Measurements from ENCODE around the gene ZNF536.

The ZNF536 gene

GRCh38 chr19:30428844-30429243 lies 56.7 kb downstream of the ZNF536 start:
- no peak overlapping the region for H3K9ac ChIP-seq (ENCODE audit: low read length)
- no peaks in the 10 kb centered on the region for H3K36me3 ChIP-seq (ENCODE audit: control insufficient read depth, insufficient read depth, low read length, severe bottlenecking)
- no peak for DNase-seq (ENCODE audit: low read depth)
- no peaks in the 10 kb centered on the region for H3K9me3 ChIP-seq (ENCODE audit: control insufficient read depth, low read length)
- no peak overlapping the region for H3K4me3 ChIP-seq (ENCODE audit: low read length)
- no peaks in the 10 kb centered on the region for H3K4me1 ChIP-seq (ENCODE audit: control insufficient read depth, insufficient read depth, low read length)
- peaks cover 4% of the 10 kb centered on the region for H3K27me3 ChIP-seq (replicated peaks; ENCODE audit: control insufficient read depth, insufficient read depth, low read length)

GRCh38 chr19:30430206-30430734 lies 58.1 kb downstream of the ZNF536 start:
- DNase-seq (ENCODE audit: low read depth) = no peak
- no peaks in the 10 kb centered on the region for H3K4me1 ChIP-seq (ENCODE audit: control insufficient read depth, insufficient read depth, low read length)
- H3K9ac ChIP-seq (ENCODE audit: low read length) = no peak overlapping the region
- no peaks in the 10 kb centered on the region for H3K36me3 ChIP-seq (ENCODE audit: control insufficient read depth, insufficient read depth, low read length, severe bottlenecking)
- H3K27me3 ChIP-seq (replicated peaks; ENCODE audit: control insufficient read depth, insufficient read depth, low read length) = peaks cover 4% of the 10 kb centered on the region
- H3K9me3 ChIP-seq (ENCODE audit: control insufficient read depth, low read length) = no peaks in the 10 kb centered on the region
- H3K4me3 ChIP-seq (ENCODE audit: low read length) = no peak overlapping the region

GRCh38 chr19:30431591-30431990 lies 59.4 kb downstream of the ZNF536 start:
- H3K4me1 ChIP-seq (ENCODE audit: control insufficient read depth, insufficient read depth, low read length) = no peaks in the 10 kb centered on the region
- H3K27me3 ChIP-seq (replicated peaks; ENCODE audit: control insufficient read depth, insufficient read depth, low read length) = no peaks in the 10 kb centered on the region
- no peak overlapping the region for H3K9ac ChIP-seq (ENCODE audit: low read length)
- DNase-seq (ENCODE audit: low read depth) = no peak
- no peaks in the 10 kb centered on the region for H3K36me3 ChIP-seq (ENCODE audit: control insufficient read depth, insufficient read depth, low read length, severe bottlenecking)
- no peaks in the 10 kb centered on the region for H3K9me3 ChIP-seq (ENCODE audit: control insufficient read depth, low read length)
- no peak overlapping the region for H3K4me3 ChIP-seq (ENCODE audit: low read length)

GRCh38 chr19:30434797-30435594 lies 62.8 kb downstream of the ZNF536 start:
- no peaks in the 10 kb centered on the region for H3K27me3 ChIP-seq (replicated peaks; ENCODE audit: control insufficient read depth, insufficient read depth, low read length)
- DNase-seq (ENCODE audit: low read depth) = no peak
- H3K9me3 ChIP-seq (ENCODE audit: control insufficient read depth, low read length) = no peaks in the 10 kb centered on the region
- H3K36me3 ChIP-seq (ENCODE audit: control insufficient read depth, insufficient read depth, low read length, severe bottlenecking) = no peaks in the 10 kb centered on the region
- H3K4me3 ChIP-seq (ENCODE audit: low read length) = no peak overlapping the region
- H3K4me1 ChIP-seq (ENCODE audit: control insufficient read depth, insufficient read depth, low read length) = no peaks in the 10 kb centered on the region
- no peak overlapping the region for H3K9ac ChIP-seq (ENCODE audit: low read length)

- Histone ChIP-seq H3K9me3 (ENCODE audit: control insufficient read depth, low read length) (no peaks in the 10 kb centered on the region), H3K9ac (ENCODE audit: low read length) (no peak overlapping the region), H3K27me3 (replicated peaks; ENCODE audit: control insufficient read depth, insufficient read depth, low read length) (no peaks in the 10 kb centered on the region), H3K4me1 (ENCODE audit: control insufficient read depth, insufficient read depth, low read length) (no peaks in the 10 kb centered on the region), H3K36me3 (ENCODE audit: control insufficient read depth, insufficient read depth, low read length, severe bottlenecking) (no peaks in the 10 kb centered on the region), H3K4me3 (ENCODE audit: low read length) (no peak overlapping the region)
- DNase-seq (ENCODE audit: low read depth) = no peak
Observed at GRCh38 chr19:30437869-30438268, 65.7 kb downstream of the ZNF536 start.

- Histone ChIP-seq H3K9ac (ENCODE audit: low read length) (no peak overlapping the region), H3K9me3 (ENCODE audit: control insufficient read depth, low read length) (no peaks in the 10 kb centered on the region), H3K4me1 (ENCODE audit: control insufficient read depth, insufficient read depth, low read length) (no peaks in the 10 kb centered on the region), H3K4me3 (ENCODE audit: low read length) (no peak overlapping the region), H3K36me3 (ENCODE audit: control insufficient read depth, insufficient read depth, low read length, severe bottlenecking) (no peaks in the 10 kb centered on the region), H3K27me3 (replicated peaks; ENCODE audit: control insufficient read depth, insufficient read depth, low read length) (no peaks in the 10 kb centered on the region)
- no peak for DNase-seq (ENCODE audit: low read depth)
Observed at GRCh38 chr19:30439310-30439709, 67.1 kb downstream of the ZNF536 start.

- H3K9ac ChIP-seq (ENCODE audit: low read length) = no peak overlapping the region
- H3K4me3 ChIP-seq (ENCODE audit: low read length) = no peak overlapping the region
- no peak for DNase-seq (ENCODE audit: low read depth)
- no peaks in the 10 kb centered on the region for H3K9me3 ChIP-seq (ENCODE audit: control insufficient read depth, low read length)
- no peaks in the 10 kb centered on the region for H3K27me3 ChIP-seq (replicated peaks; ENCODE audit: control insufficient read depth, insufficient read depth, low read length)
- no peaks in the 10 kb centered on the region for H3K4me1 ChIP-seq (ENCODE audit: control insufficient read depth, insufficient read depth, low read length)
- H3K36me3 ChIP-seq (ENCODE audit: control insufficient read depth, insufficient read depth, low read length, severe bottlenecking) = no peaks in the 10 kb centered on the region
Observed at GRCh38 chr19:30441011-30441410, 68.8 kb downstream of the ZNF536 start.

- Histone ChIP-seq H3K27me3 (replicated peaks; ENCODE audit: control insufficient read depth, insufficient read depth, low read length) (peaks cover 3% of the 10 kb centered on the region), H3K36me3 (ENCODE audit: control insufficient read depth, insufficient read depth, low read length, severe bottlenecking) (no peaks in the 10 kb centered on the region), H3K9ac (ENCODE audit: low read length) (no peak overlapping the region), H3K4me1 (ENCODE audit: control insufficient read depth, insufficient read depth, low read length) (no peaks in the 10 kb centered on the region), H3K9me3 (ENCODE audit: control insufficient read depth, low read length) (no peaks in the 10 kb centered on the region), H3K4me3 (ENCODE audit: low read length) (no peak overlapping the region)
- DNase-seq (ENCODE audit: low read depth) = no peak
Observed at GRCh38 chr19:30442674-30443073, 70.5 kb downstream of the ZNF536 start.

GRCh38 chr19:30443531-30444252 lies 71.5 kb downstream of the ZNF536 start:
- no peaks in the 10 kb centered on the region for H3K36me3 ChIP-seq (ENCODE audit: control insufficient read depth, insufficient read depth, low read length, severe bottlenecking)

GRCh38 chr19:30444253-30444671 lies 72.1 kb downstream of the ZNF536 start:
- no peak for DNase-seq (ENCODE audit: low read depth)
- peaks cover 14% of the 10 kb centered on the region for H3K27me3 ChIP-seq (replicated peaks; ENCODE audit: control insufficient read depth, insufficient read depth, low read length)
- no peak overlapping the region for H3K4me3 ChIP-seq (ENCODE audit: low read length)
- H3K9ac ChIP-seq (ENCODE audit: low read length) = no peak overlapping the region
- H3K9me3 ChIP-seq (ENCODE audit: control insufficient read depth, low read length) = no peaks in the 10 kb centered on the region
- H3K36me3 ChIP-seq (ENCODE audit: control insufficient read depth, insufficient read depth, low read length, severe bottlenecking) = no peaks in the 10 kb centered on the region
- no peaks in the 10 kb centered on the region for H3K4me1 ChIP-seq (ENCODE audit: control insufficient read depth, insufficient read depth, low read length)

More at GRCh38 chr19:30443531-30444252, 71.5 kb downstream of the ZNF536 start:
- H3K4me3 ChIP-seq (ENCODE audit: low read length) = no peak overlapping the region
- peaks cover 13% of the 10 kb centered on the region for H3K27me3 ChIP-seq (replicated peaks; ENCODE audit: control insufficient read depth, insufficient read depth, low read length)
- H3K4me1 ChIP-seq (ENCODE audit: control insufficient read depth, insufficient read depth, low read length) = no peaks in the 10 kb centered on the region
- H3K9ac ChIP-seq (ENCODE audit: low read length) = no peak overlapping the region
- DNase-seq (ENCODE audit: low read depth) = no peak
- H3K9me3 ChIP-seq (ENCODE audit: control insufficient read depth, low read length) = no peaks in the 10 kb centered on the region

GRCh38 chr19:30444686-30445232 lies 72.6 kb downstream of the ZNF536 start:
- Histone ChIP-seq H3K4me3 (ENCODE audit: low read length) (no peak overlapping the region), H3K9me3 (ENCODE audit: control insufficient read depth, low read length) (no peaks in the 10 kb centered on the region), H3K27me3 (replicated peaks; ENCODE audit: control insufficient read depth, insufficient read depth, low read length) (peaks cover 18% of the 10 kb centered on the region), H3K36me3 (ENCODE audit: control insufficient read depth, insufficient read depth, low read length, severe bottlenecking) (no peaks in the 10 kb centered on the region), H3K4me1 (ENCODE audit: control insufficient read depth, insufficient read depth, low read length) (peaks cover 3% of the 10 kb centered on the region), H3K9ac (ENCODE audit: low read length) (no peak overlapping the region)
- DNase-seq (ENCODE audit: low read depth) = no peak

Data from adipocyte (in vitro differentiated cells).